Measurements from ENCODE around the gene CLEC2A.
"Not testable (repeated sequence)": the region's sequence is repeated elsewhere in the genome, so short reads cannot be mapped to it uniquely, and the experiment has no call there.

CLEC2A gene

DNA sequence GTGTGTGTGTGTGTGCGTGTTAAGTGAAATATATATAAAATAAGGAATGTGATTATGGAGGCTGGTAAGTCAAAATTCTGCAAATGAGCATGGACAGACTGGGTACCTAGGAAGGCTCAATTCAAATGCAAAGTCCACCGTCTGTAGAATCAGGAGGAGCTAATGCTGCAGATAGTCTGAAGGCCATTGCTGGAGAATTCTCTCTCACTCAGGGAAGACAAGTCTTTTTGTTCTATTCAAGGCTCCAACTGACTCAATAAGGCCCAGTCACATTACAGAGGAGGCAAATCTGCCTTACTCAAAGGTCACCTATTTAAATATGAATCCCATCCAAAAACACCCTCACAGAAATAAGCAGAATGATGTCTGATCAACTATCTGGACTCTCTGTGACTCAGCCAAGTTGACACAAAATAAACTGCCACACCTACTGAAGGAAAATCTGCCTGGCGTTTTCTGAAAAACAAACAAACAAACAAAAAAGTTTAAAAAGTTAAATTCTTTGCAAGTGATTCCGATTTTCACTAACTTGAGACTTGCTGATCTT, 51.6 kb downstream of the CLEC2A start:
- DNase-seq = no peak

DNA sequence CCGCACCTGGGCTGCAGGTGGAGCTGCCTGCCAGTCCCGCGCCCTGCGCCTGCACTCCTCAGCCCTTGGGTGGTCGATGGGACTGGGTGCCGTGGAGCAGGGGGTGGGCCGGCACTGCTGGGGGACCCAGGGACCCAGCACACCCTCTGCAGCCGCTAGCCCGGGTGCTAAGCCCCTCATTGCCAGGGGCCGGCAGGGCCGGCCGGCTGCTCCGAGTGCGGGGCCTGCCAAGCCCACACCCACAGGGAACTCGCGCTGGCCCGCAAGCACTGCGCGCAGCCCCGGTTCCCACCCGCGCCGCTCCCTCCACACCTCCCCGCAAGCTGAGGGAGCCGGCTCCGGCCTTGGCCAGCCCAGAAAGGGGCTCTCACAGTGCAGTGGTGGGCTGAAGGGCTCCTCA, 56.0 kb downstream of the CLEC2A start:
- DNase-seq = not testable (repeated sequence)

DNA sequence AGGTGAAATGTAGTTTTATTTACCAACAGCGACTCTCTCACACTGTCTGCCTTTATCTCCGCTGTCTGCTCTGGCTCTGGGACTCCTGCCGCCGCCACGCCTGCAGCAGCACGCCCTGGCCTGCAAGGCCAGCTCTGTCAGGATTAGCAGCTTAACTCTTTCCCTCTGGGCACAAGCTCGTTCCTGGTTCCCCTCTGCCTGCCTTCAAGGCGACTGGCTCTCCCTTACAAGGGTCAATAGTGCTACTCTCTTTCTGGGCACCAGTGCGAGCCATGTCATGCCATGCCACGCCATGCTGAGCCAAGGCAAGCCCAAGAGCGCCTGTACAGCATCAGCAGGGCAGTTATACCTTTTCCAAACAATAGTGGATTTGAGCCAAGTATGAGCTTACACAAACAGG, 59.4 kb downstream of the CLEC2A start:
- DNase-seq = no peak

DNA sequence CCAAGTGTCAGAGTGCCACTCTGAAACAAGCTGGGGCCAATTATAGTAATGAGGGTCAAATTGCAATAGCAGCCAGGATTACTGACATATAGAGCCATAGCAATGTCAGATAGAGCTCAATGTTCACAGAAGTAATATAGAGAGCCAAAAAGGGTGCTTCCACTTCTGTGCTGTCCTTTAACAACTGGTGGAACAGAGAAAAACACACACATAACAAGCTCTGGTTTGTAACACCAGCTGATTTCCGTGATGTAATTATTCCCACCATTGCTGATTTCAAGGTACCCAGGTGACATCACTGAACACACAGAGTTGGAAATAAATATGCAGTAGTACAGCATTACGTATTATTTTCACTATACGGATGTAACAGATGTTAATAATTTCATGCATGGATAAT, 60.0 kb downstream of the CLEC2A start:
- no peak for DNase-seq

DNA sequence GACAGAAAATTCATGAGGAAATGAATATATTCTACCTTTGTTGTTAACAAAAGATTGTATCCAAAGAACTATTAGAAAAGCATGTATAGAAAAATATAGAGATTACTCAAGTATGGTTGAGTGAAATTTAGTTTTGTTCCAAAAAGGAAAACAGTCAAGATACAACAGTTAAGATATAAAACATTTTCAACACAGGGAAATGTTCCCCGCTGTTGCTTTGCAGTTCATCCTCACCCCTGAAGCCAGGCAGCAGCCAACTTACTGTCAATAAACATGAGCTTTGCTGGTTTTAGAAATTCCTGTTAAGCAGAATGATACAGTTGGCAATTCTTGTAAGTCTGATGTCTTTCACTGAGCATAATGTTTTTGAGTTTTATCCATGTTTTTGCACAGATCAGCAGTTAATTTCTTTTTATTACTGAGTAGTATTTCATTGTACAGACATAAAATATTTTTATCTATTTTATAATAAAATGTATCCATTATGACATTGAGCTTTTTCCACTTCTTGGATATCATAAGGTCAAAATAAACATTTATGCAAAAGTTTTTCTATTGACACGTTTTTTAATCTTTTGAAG, 61.8 kb downstream of the CLEC2A start:
- DNase-seq = peak; percentile 22 to 35

DNA sequence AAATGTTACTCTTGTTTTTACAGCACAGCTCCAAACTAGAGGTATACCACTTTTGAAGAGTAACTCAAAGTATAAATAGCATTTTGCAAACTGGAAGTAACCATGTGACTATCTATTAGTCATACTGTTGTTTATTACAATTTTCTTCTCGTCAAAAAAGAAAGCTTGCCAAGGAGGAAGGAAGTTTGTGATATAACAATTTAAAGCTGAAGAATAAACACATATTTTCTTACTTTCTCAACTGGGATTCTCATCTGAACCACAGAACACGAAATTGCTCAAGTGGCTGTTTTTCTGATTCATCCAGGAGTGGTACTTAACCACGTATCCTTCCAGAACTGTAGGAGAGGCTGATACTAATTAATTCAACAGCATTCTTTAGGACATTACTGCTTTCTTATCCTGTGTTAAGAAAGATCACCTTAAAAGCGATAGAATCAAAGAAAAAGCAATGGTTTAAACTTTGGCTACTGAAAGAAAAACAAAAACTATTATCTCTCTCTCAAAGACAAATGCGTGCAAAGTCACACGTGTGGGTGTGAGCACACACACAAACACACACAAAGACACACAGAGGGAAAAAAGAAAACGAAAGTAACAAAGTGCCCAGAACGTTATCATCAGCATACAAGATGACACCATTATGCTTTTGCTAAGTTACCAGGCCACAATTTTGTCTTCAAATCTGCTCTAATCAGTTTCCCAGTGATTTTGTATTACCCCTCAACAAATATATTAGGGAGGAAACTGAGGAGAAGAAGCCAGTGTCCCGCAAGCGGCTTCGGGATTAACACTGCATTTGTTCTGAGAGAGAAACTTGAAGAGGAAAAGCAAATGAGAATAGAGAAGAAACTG, 62.6 kb downstream of the CLEC2A start, which contains the start of gene CLEC2B:
CLEC2B (minus strand) TSS at position 48 of the 855 bp plus-strand sequence.
- peak; percentile 44 to 51 for DNase-seq

DNA sequence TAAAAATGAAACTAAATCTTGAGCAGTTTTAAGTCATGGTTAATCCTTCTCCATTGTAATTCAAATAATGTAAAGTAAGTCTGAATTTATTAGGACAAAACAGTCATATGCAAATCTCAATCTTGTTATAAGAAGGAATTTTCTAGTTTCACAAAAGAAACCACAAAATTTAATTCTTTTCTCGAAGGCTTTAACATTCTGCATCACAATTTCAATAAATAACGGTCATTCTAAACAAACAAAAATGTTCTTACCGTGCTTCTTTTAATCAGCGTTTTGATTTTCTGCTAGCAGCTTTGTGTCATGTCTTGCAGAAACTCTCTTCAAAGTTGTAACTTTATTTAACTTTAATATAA, 63.2 kb downstream of the CLEC2A start:
- no peak for DNase-seq

DNA sequence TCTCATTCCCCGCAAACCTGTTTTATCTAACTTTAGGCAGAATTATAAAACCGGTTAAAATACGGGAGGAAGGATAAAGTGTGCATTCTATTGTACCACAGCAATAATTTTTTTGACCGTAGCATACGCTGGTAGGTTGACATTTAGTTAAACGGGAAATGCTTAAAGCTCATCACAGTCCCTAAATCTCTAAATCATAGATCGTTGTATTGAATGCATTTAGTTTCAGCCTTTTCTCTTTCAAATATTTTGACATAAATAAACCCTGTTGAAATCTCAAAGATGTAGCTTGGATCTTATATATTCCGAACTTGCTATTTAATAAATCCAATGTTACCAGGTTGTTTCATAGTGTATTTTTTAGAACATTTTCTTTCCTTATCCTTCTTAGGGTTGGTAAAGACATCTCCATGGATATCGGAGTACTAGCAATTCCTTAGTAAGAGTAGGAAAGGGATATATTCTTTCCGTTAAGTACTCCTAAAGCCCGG, 63.8 kb downstream of the CLEC2A start:
- peak in 1 of 2 experiments; percentile 33 for DNase-seq

DNA sequence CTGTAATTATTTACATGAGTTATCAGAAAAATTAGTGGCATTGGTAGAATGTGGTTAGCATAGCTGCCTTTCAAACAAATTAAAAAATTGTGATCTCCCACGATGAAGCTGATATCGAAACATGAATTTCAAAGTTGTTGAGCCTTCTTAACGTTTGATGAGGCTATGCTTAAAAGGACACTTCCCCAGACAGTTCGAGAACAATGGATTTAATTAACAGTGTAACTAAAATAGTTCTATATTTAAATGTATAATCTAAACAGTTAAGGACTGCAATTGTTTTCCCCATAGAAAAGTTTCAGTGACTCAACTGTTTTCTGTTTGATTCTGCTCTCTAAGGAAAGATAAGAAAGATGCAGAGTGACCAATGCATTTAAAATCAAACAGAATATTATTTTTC, 64.6 kb downstream of the CLEC2A start:
- DNase-seq = peak in 1 of 2 experiments; percentile 17

DNA sequence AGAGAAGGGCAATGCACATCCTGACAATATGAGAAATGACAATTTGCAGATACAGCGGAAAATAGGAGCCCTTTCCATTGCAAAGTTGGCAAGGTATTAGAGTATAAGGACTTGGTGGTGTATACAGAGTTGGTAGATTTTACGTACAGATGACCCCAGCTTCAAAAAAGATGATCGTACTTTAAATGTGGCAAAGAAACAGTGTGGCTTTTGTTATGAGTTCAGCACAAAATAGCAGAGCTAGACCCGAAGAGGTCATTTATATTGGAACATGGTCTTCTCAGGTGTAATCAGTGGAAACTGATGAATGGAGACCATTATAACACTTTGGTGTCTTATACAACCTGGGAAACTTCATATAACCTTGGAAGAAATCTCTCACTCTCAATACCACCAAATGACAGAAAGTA, 65.3 kb downstream of the CLEC2A start:
- no peak for DNase-seq

DNA sequence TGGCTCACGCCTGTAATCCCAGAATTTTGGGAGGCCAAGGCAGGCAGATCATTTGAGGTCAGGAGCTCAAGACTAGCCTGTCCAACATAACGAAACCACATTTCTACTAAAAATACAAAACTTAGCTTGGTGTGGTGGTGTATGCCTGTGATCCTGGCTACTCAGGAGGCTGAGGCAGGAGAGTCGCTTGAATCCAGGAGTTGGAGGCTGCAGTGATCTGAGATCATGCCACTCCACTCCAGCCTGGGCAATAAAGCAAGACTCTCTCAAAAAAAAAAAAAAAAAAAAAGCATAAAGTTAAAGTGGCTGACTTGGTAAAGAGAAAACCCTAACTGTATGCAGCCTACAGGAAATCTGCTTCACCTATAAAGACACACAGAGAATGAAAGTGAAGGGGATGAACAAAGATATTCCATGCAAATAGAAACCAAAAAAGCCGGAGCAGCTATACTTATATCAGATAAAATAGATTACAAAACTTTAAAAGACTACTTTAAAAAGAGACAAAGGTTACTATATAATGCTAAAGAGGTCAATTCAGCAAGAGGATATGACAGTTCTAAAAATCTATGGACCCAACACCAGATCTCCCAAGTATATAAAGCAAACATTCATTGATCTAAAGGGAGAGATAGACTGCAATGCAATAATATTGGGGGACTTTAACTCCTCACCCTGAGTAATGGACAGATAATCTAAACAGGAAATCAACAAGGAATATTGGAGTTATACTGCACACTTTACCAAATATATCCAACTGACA, 67.1 kb downstream of the CLEC2A start:
- DNase-seq = no peak
